ENCODE measurements around the gene RPS6KA6. TPM values are rescaled to one million over a fixed set of nuclear protein-coding genes. Genes with fewer than 3 reads are reported as not detected.

The RPS6KA6 gene
- total and polyA plus RNA-seq, 2 experiments from 2014 or later, result 3.6 to 14.0 TPM

DNA sequence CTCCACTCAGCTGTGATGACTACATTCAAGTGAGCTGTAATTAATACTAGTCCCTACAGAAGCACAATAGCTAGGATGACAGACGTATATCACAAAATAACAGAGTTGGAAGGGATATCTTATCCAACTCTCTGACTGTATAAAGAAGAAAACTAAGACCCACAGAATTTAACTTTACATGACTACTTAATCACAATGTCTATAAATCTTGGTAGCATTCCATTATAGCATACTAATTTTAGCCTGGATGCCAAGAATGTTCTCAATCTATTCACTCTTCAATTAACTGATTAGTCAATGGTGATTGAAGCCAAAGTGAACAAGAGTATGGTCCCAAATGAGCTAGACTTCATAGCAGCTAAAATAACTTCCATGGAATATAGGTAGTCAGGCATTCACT is 31.2 kb downstream of the RPS6KA6 start:
- H3K27ac ChIP-seq (ENCODE audit: low read depth), result no peak overlapping the region

More for the DNA sequence above, 31.2 kb downstream of the RPS6KA6 start:
- Histone ChIP-seq H3K9me2 (ENCODE audit: insufficient read depth) (no peaks in the 10 kb centered on the region), H3K27me3 (ENCODE audit: insufficient read depth) (no peaks in the 10 kb centered on the region), H3K4me3 (no peak overlapping the region), H3K4me2 (no peak overlapping the region), H3K36me3 (ENCODE audit: insufficient read depth) (no peaks in the 10 kb centered on the region), H3K4me1 (ENCODE audit: insufficient read depth) (peaks cover 14% of the 10 kb centered on the region), H2AFZ (no peak overlapping the region), H4K20me1 (replicated peaks; ENCODE audit: insufficient read depth) (no peaks in the 10 kb centered on the region; the same call in 1 of the 2 replicates), H3K79me2 (replicated peaks; ENCODE audit: insufficient read depth) (no peaks in the 10 kb centered on the region), H3F3A (replicated peaks; ENCODE audit: low read depth) (no peaks in the 10 kb centered on the region)
- ATAC-seq, result no peak
- no peak for TF ChIP-seq STAT1 (IDR thresholded peaks at IDR 0.05; ENCODE audit: unreplicated experiment)
- TF ChIP-seq NANOG (IDR thresholded peaks at IDR 0.05; ENCODE audit: borderline replicate concordance), result no peak
- TF ChIP-seq, protein P1, sequence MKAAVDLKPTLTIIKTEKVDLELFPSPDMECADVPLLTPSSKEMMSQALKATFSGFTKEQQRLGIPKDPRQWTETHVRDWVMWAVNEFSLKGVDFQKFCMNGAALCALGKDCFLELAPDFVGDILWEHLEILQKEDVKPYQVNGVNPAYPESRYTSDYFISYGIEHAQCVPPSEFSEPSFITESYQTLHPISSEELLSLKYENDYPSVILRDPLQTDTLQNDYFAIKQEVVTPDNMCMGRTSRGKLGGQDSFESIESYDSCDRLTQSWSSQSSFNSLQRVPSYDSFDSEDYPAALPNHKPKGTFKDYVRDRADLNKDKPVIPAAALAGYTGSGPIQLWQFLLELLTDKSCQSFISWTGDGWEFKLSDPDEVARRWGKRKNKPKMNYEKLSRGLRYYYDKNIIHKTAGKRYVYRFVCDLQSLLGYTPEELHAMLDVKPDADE (IDR thresholded peaks at IDR 0.05), result no peak
- TF ChIP-seq JUNB (IDR thresholded peaks at IDR 0.05; ENCODE audit: unreplicated experiment), result no peak
- TF ChIP-seq, protein P2, sequence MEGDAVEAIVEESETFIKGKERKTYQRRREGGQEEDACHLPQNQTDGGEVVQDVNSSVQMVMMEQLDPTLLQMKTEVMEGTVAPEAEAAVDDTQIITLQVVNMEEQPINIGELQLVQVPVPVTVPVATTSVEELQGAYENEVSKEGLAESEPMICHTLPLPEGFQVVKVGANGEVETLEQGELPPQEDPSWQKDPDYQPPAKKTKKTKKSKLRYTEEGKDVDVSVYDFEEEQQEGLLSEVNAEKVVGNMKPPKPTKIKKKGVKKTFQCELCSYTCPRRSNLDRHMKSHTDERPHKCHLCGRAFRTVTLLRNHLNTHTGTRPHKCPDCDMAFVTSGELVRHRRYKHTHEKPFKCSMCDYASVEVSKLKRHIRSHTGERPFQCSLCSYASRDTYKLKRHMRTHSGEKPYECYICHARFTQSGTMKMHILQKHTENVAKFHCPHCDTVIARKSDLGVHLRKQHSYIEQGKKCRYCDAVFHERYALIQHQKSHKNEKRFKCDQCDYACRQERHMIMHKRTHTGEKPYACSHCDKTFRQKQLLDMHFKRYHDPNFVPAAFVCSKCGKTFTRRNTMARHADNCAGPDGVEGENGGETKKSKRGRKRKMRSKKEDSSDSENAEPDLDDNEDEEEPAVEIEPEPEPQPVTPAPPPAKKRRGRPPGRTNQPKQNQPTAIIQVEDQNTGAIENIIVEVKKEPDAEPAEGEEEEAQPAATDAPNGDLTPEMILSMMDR (conservative IDR thresholded peaks at IDR 0.05; ENCODE audit: low read depth in 2 of 2), result no peak
- TF ChIP-seq CREB1 (CRISPR knock-in tag; IDR thresholded peaks at IDR 0.05; ENCODE audit: low read depth), result no peak
- TF ChIP-seq, protein P3, sequence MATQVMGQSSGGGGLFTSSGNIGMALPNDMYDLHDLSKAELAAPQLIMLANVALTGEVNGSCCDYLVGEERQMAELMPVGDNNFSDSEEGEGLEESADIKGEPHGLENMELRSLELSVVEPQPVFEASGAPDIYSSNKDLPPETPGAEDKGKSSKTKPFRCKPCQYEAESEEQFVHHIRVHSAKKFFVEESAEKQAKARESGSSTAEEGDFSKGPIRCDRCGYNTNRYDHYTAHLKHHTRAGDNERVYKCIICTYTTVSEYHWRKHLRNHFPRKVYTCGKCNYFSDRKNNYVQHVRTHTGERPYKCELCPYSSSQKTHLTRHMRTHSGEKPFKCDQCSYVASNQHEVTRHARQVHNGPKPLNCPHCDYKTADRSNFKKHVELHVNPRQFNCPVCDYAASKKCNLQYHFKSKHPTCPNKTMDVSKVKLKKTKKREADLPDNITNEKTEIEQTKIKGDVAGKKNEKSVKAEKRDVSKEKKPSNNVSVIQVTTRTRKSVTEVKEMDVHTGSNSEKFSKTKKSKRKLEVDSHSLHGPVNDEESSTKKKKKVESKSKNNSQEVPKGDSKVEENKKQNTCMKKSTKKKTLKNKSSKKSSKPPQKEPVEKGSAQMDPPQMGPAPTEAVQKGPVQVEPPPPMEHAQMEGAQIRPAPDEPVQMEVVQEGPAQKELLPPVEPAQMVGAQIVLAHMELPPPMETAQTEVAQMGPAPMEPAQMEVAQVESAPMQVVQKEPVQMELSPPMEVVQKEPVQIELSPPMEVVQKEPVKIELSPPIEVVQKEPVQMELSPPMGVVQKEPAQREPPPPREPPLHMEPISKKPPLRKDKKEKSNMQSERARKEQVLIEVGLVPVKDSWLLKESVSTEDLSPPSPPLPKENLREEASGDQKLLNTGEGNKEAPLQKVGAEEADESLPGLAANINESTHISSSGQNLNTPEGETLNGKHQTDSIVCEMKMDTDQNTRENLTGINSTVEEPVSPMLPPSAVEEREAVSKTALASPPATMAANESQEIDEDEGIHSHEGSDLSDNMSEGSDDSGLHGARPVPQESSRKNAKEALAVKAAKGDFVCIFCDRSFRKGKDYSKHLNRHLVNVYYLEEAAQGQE (IDR thresholded peaks at IDR 0.05; ENCODE audit: unreplicated experiment), result no peak
- TF ChIP-seq ZNF114 (CRISPR knock-in tag; IDR thresholded peaks at IDR 0.05), result no peak
- Mint-ChIP-seq H3K36me3 (ENCODE audit: low read depth) (no peaks in the 10 kb centered on the region), H3K4me1 (no peaks in the 10 kb centered on the region; the same call in 2 of the 3 replicates), H3K9me3 (no peaks in the 10 kb centered on the region), H3K27ac (no peak overlapping the region), H3K27me3 (ENCODE audit: insufficient read depth, low read depth, poor library complexity) (no peaks in the 10 kb centered on the region), H3K4me3 (no peak overlapping the region)
- no peak for DNase-seq (ENCODE audit: low spot score)
